Measurements from ENCODE around the gene ANO7. TPM values are rescaled to one million over a fixed set of nuclear protein-coding genes. Genes with fewer than 3 reads are reported as not detected.
A peak's percentile ranks its signal among the peaks of the same experiment; 100 is the strongest.
"Not testable (repeated sequence)": the region's sequence is repeated elsewhere in the genome, so short reads cannot be mapped to it uniquely, and the experiment has no call there.

ANO7 gene
- total RNA-seq, 2 experiments from 2014 or later, result 0.53 to 1.1 TPM

DNA sequence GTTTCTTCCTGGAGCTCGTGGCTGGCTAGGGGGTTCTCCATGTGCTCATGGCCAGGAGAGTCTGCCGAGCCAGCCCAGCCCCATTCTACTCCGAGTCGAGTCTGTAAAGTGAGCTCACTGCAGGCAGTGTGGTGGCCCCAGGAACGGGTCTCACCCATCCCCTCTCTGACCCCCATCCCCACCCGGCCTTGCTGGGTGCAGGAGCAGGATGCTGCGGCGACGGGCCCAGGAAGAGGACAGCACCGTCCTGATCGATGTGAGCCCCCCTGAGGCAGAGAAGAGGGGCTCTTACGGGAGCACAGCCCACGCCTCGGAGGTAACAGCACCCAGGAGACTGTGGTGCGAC is 1.4 kb downstream of the ANO7 start:
- ATAC-seq (no peak), DNase-seq (no peak)
- H3K4me3 Mint-ChIP-seq, result no peak overlapping the region
- no peaks in the 10 kb centered on the region for H3K9me3 Mint-ChIP-seq (ENCODE audit: low read depth)
- H3K4me1 Mint-ChIP-seq, result no peaks in the 10 kb centered on the region
- H3K36me3 Mint-ChIP-seq, result no peaks in the 10 kb centered on the region
- CTCF ChIA-PET, result no interaction called here
- no peaks in the 10 kb centered on the region for H3K27me3 Mint-ChIP-seq
- H3K27ac Mint-ChIP-seq, result no peak overlapping the region

DNA sequence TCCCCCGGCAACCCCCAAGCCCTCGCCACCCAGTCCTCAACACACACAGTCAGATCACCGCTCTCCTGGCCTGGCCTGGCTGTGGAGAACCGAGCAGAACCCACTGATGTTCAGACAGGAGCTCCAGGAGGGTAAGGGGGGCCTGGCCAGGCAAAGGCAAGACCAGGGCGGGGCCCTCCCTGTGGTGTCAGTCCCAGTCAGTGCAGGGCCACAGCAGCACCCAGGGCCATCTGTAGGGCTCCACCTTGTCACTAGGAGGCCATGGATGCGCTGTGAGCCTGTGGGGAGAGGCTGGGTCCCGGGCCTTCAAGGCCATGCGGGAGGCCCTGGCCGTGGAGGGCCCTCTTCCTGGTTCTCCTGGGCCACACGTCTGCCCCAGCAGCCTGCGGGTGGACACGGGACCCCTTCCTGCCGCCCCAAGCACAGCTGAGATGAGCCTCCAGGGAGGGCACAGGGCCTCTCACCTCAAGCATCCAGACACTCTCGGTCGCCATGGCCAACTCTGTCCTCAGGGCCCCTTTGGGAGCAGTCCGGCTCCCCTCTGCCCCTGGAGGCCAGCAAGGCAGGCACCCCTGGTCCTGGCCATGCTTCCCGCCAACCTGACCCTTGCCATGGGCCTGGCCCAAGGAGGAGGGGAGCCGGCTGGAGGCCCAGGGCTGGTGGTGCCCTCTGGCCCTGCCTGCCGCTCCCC is 2.0 kb downstream of the ANO7 start:
- H3K27ac Mint-ChIP-seq, result no peak overlapping the region
- no peaks in the 10 kb centered on the region for H3K27me3 Mint-ChIP-seq
- no peak for DNase-seq
- CTCF ChIA-PET, result no interaction called here
- H3K4me1 Mint-ChIP-seq, result no peaks in the 10 kb centered on the region
- no peaks in the 10 kb centered on the region for H3K9me3 Mint-ChIP-seq (ENCODE audit: low read depth)
- peak; percentile 46 for ATAC-seq
- no peaks in the 10 kb centered on the region for H3K36me3 Mint-ChIP-seq
- H3K4me3 Mint-ChIP-seq, result no peak overlapping the region

DNA sequence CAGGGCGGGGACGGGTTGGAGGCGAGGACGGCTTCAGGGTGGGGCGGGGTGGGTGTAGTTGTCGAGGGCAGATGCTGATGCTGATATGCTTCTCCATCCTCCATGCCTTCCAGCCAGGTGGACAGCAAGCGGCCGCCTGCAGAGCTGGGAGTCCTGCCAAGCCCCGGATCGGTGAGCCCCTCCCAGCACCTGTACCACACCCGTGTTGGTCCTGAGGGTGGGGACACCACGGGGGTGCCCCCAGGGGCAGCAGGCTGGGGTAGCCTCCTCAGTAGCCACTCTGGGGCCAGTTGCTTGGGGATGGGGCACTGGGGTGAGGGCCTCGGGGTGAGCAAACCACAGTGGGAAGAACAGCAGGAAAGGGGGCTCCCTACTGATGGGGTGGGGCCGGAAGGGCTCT is 2.6 kb downstream of the ANO7 start:
- H3K27ac Mint-ChIP-seq, result no peak overlapping the region
- no peaks in the 10 kb centered on the region for H3K27me3 Mint-ChIP-seq
- ATAC-seq, result no peak
- DNase-seq, result no peak
- no peaks in the 10 kb centered on the region for H3K36me3 Mint-ChIP-seq
- H3K9me3 Mint-ChIP-seq (ENCODE audit: low read depth), result no peaks in the 10 kb centered on the region
- CTCF ChIA-PET, result no interaction called here
- H3K4me1 Mint-ChIP-seq, result no peaks in the 10 kb centered on the region
- no peak overlapping the region for H3K4me3 Mint-ChIP-seq

DNA sequence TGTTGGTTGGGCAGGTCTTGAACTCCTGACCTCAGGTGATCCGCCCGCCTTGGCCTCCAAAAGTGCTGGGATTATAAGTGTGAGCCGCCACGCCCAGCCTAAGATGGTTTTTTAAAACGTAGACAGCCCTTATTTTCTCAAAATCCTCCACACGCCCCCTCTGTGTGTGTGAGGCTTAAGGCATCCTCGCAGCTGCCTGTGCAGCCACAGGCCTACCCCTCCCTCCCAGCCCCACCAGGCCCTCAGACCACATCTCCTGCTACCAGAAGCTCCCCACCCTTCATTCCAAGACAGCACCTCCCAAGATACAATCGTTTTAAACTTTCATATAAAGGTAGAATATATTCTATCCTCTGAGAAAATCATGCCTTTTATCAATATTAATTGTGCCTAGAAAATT is 4.8 kb downstream of the ANO7 start:
- ATAC-seq (no peak), DNase-seq (no peak)
- Mint-ChIP-seq H3K27ac (no peak overlapping the region), H3K9me3 (ENCODE audit: low read depth) (no peaks in the 10 kb centered on the region), H3K4me3 (no peak overlapping the region), H3K4me1 (no peaks in the 10 kb centered on the region), H3K27me3 (no peaks in the 10 kb centered on the region), H3K36me3 (no peaks in the 10 kb centered on the region)
- CTCF ChIA-PET, result no interaction called here

DNA sequence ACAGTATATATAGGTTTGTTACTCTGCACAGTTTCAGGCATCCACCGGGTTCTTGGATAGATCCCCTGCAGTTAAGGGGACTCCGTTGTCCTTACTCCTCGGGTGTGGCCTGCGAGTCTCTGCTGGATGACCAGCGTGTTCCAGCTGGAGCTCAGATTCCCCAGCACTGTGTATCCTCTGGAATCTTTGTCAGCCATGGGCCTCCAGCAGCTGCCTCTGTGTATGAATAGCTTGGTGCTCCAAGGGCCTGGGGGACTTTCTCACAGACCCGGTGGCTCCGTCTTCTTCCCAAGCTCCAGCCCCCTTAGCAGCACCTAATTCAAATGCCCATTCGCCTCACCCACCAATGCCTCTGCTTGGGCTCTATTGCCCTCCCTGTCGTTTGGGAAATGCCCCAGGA is 6.3 kb downstream of the ANO7 start:
- no peak overlapping the region for H3K4me3 Mint-ChIP-seq
- H3K27me3 Mint-ChIP-seq, result no peaks in the 10 kb centered on the region
- H3K36me3 Mint-ChIP-seq, result no peaks in the 10 kb centered on the region
- DNase-seq (no peak), ATAC-seq (no peak)
- CTCF ChIA-PET, result no interaction called here
- H3K4me1 Mint-ChIP-seq, result no peaks in the 10 kb centered on the region
- H3K9me3 Mint-ChIP-seq (ENCODE audit: low read depth), result no peaks in the 10 kb centered on the region
- H3K27ac Mint-ChIP-seq, result no peak overlapping the region

DNA sequence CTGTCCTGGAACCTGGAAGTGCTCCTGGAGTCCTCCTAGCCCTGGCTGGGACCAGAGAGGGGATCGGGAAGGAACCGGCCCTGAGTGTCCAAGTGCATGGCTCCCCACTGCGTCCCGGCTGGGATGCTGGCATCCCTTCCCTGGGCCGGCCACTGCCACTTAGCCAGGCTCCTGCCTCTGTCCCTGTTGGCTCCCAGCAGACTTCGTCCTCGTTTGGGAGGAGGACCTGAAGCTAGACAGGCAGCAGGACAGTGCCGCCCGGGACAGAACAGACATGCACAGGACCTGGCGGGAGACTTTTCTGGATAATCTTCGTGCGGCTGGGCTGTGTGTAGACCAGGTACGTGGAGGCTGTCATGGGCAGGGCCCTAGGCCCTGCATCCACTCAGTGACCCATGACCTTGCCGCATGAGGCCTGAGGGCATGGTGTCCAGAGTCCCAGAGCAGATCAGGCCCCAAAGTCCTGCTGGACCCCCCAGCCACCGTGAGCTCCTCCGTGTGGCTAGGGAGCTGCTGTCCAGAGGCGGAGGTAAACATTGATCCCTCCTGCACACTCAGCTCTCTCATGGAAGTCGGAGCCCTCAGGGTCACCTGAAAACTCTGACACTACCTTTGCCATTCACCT is 7.1 kb downstream of the ANO7 start:
- no peaks in the 10 kb centered on the region for H3K4me1 Mint-ChIP-seq
- CTCF ChIA-PET, result no interaction called here
- H3K27ac Mint-ChIP-seq, result no peak overlapping the region
- ATAC-seq (no peak), DNase-seq (no peak)
- no peaks in the 10 kb centered on the region for H3K27me3 Mint-ChIP-seq
- no peaks in the 10 kb centered on the region for H3K36me3 Mint-ChIP-seq
- no peaks in the 10 kb centered on the region for H3K9me3 Mint-ChIP-seq (ENCODE audit: low read depth)
- no peak overlapping the region for H3K4me3 Mint-ChIP-seq

DNA sequence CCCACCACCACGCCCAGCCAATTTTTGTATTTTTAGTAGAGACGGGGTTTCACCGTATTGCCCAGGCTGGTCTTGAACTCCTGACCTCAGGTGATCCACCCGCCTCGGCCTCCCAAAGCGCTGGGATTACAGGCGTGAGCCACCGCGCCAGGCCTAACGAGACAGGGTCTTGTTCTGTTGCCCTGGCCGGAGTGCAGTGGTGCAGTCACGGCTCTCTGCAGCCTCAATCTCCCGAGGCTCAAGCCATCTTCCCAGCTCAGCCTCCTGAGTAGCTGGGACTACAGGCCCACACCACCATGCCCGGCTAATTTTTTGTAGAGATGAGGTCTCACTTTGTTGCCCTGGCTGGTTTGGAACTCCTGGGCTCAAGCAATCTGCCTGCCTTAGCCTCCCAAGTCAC is 8.8 kb downstream of the ANO7 start:
- H3K36me3 Mint-ChIP-seq; CTCF ChIA-PET; ATAC-seq; H3K9me3 Mint-ChIP-seq (ENCODE audit: low read depth); H3K4me1 Mint-ChIP-seq; H3K4me3 Mint-ChIP-seq; H3K27ac Mint-ChIP-seq; H3K27me3 Mint-ChIP-seq; DNase-seq: not testable (repeated sequence)

DNA sequence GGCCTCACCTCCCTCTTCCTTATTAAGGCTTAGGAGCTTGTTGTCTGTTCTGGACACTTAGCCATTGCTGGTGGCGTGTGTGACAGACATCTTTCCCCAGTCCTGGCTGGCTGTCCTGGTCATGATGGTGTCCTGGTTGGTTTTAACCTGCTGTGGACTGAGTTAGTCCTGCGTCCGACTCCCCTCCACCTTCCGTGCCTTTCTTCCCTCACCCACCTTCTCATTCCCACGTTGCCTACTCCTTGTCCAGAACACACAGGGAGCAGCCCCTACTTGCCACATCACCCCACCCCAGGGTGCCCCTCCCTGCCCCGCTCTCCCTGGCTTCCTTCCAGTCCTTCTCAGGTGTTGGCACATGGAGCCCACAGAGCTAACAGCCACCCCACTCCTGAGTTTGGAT is 9.5 kb downstream of the ANO7 start:
- CTCF ChIA-PET, result no interaction called here

DNA sequence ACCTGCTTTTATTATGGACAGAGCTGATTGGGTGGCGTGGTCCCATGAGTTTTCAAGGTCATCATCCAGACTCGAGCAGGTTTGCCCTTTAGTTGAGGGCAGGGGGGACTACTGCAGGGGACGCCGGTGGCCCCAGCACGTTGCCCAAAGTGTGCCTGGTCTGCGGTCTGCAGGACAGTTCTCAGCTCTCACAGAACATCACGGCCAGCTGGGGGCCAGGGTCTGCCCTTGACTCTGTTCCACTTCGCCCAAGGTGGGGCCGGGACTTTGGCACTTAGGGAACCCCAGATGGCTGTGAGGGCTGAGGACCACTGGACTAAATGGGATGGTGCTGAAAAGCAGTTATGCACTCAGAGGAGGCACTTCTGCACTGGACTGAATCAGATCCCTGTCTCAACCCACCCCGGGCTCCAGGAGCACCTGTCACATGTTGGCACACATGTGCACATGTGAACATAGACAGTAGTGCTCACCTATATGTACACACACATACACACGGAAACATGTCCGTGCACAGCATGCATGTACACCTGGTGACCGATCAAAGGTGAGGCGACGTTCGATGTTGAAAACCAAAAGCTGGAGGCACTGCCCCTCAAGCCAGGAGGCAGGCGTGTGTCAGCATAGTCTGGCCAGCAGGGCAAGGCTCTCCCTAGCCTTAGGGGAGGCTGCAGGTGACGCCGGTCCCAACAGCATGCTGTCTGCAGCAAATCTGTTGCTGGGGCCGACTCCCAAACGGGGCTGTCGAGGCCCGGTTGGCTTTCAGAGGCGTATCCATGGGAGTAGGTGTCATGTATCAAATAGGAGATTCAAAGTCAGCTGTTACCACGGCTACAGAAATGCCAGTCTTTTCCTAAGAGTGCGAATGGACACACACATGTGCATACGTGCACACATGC is 10.2 kb downstream of the ANO7 start:
- CTCF ChIA-PET, result no interaction called here
- DNase-seq, result no peak
- Mint-ChIP-seq H3K27me3 (no peaks in the 10 kb centered on the region), H3K4me1 (peaks cover 2% of the 10 kb centered on the region), H3K4me3 (no peak overlapping the region), H3K27ac (no peak overlapping the region), H3K36me3 (no peaks in the 10 kb centered on the region), H3K9me3 (ENCODE audit: low read depth) (no peaks in the 10 kb centered on the region)
- ATAC-seq, result no peak

More for the DNA sequence above, 9.5 kb downstream of the ANO7 start:
- Mint-ChIP-seq H3K36me3 (no peaks in the 10 kb centered on the region), H3K4me3 (no peak overlapping the region), H3K9me3 (ENCODE audit: low read depth) (no peaks in the 10 kb centered on the region), H3K27me3 (no peaks in the 10 kb centered on the region), H3K27ac (no peak overlapping the region), H3K4me1 (peaks cover 2% of the 10 kb centered on the region)
- no peak for ATAC-seq
- DNase-seq, result no peak

DNA sequence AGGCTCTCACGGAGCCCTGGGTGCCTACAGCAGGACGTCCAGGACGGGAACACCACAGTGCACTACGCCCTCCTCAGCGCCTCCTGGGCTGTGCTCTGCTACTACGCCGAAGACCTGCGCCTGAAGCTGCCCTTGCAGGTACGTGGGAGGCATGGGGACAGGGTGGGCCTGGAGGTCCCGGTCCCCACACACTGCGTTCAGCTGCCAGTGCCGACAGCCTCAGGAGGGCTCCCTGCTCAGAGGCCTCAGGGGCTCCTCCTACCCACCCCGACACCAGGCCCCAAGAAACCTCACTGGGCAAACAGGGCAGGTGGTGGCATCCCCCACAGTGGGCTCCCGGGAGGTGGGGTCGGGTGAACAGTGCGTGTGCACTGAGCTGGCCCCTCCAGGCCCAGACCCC is 10.8 kb downstream of the ANO7 start:
- DNase-seq (no peak), ATAC-seq (no peak)
- no peaks in the 10 kb centered on the region for H3K27me3 Mint-ChIP-seq
- H3K27ac Mint-ChIP-seq, result no peak overlapping the region
- peaks cover 2% of the 10 kb centered on the region for H3K4me1 Mint-ChIP-seq
- no peaks in the 10 kb centered on the region for H3K9me3 Mint-ChIP-seq (ENCODE audit: low read depth)
- CTCF ChIA-PET, result no interaction called here
- no peaks in the 10 kb centered on the region for H3K36me3 Mint-ChIP-seq
- H3K4me3 Mint-ChIP-seq, result no peak overlapping the region

DNA sequence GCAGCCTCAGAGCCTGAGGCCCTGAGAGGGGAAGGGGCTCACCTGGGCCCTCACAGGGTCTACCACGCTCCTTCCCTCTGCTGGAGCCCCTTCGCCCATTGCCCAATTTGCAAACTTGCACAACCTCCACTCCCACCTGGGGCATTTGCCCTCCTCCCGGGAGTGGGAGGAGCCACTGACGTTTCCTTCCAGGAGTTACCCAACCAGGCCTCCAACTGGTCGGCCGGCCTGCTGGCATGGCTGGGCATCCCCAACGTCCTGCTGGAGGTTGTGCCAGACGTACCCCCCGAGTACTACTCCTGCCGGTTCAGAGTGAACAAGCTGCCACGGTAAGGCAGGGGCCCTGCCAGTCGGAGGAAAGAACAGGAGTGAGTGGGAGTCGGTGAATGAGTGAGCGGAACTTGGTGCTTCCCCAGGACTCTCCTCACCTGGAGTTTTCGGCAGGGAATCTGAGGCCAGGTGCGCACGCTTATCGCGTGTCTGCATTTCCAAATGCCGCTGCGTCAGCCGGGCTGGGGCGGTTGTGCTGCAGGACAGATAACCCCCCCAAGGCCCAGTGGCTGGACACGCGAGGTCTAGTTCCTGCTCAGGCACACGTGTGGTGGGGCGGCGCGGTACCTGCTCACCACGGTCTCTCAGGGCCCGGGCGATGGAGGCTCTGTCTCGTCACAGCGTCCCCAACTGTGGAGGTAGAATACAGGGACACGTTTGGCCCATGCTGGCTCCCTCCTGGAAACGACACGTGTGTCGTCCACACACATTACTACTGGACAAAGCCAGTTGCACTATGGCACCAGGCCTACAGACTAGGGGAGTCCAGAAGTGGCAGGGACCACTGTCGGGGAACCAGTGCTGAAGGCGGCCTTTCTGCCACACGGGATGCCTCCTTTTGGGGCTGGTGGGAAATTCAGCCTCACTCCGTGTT is 11.7 kb downstream of the ANO7 start:
- CTCF ChIA-PET, result no interaction called here
- no peaks in the 10 kb centered on the region for H3K36me3 Mint-ChIP-seq
- no peak for ATAC-seq

DNA sequence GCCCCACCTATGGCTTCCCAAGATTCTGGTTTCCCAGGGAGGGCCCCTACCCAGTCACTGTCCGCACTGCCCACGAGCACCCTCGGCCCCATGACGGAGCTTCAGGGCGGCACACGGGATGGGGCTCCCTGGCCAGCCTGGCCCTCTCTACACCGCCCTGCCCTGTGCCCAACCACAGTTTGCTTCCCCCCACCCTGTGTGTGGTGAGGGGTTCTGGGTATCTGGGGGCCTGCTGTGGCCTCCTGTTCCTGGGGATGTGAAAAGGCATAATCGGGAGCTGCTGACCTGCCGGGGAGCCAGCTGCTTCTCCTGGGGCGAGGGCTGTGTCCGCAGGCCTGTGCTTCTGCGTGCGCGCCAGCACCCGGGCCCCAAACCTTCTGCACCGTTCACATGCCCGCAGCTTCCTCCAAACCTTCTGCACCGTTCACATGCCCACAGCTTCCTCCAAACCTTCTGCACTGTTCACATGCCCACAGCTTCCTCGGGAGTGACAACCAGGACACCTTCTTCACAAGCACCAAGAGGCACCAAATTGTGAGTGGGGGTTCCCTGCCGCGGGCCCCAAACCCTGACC is 12.4 kb downstream of the ANO7 start:
- no peak for ATAC-seq
- CTCF ChIA-PET, result no interaction called here
- H3K4me3 Mint-ChIP-seq, result no peak overlapping the region
- H3K27me3 Mint-ChIP-seq, result no peaks in the 10 kb centered on the region
- no peaks in the 10 kb centered on the region for H3K9me3 Mint-ChIP-seq (ENCODE audit: low read depth)
- H3K4me1 Mint-ChIP-seq, result peaks cover 2% of the 10 kb centered on the region
- DNase-seq, result no peak
- H3K27ac Mint-ChIP-seq, result no peak overlapping the region
- no peaks in the 10 kb centered on the region for H3K36me3 Mint-ChIP-seq

More for the DNA sequence above, 11.7 kb downstream of the ANO7 start:
- no peak overlapping the region for H3K27ac Mint-ChIP-seq
- H3K27me3 Mint-ChIP-seq, result no peaks in the 10 kb centered on the region
- DNase-seq, result no peak
- H3K9me3 Mint-ChIP-seq (ENCODE audit: low read depth), result no peaks in the 10 kb centered on the region
- H3K4me3 Mint-ChIP-seq, result no peak overlapping the region
- H3K4me1 Mint-ChIP-seq, result peaks cover 2% of the 10 kb centered on the region
